ENCODE measurements around the gene KCNH4.

DNA sequence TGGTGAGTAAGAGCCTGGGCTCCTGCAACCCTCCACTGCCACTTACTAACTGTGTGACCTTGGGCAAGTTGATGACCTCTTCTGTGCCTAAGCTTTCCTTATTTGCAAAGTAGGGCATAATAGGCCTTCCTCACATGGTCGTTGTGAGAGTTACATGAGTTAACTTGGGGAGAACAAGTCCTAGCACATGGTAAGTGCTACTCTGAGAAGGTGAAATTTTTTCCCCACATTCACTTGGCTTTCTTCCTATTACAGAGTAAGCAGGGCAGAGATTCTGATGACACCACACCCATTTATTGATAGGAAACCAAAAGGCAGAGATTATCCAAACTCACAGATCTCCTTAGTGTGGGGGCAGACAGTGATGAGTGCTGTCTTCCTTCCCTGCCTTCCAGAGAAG is 1.6 kb downstream of the KCNH4 start:
- TF ChIP-seq, protein P1, sequence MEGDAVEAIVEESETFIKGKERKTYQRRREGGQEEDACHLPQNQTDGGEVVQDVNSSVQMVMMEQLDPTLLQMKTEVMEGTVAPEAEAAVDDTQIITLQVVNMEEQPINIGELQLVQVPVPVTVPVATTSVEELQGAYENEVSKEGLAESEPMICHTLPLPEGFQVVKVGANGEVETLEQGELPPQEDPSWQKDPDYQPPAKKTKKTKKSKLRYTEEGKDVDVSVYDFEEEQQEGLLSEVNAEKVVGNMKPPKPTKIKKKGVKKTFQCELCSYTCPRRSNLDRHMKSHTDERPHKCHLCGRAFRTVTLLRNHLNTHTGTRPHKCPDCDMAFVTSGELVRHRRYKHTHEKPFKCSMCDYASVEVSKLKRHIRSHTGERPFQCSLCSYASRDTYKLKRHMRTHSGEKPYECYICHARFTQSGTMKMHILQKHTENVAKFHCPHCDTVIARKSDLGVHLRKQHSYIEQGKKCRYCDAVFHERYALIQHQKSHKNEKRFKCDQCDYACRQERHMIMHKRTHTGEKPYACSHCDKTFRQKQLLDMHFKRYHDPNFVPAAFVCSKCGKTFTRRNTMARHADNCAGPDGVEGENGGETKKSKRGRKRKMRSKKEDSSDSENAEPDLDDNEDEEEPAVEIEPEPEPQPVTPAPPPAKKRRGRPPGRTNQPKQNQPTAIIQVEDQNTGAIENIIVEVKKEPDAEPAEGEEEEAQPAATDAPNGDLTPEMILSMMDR (IDR thresholded peaks at IDR 0.05; ENCODE audit: low read depth, low read length), result no peak
- TF ChIP-seq EZH2phosphoT487 (IDR thresholded peaks at IDR 0.05; ENCODE audit: low read depth), result no peak
